ENCODE results near the gene KHNYN.

DNA sequence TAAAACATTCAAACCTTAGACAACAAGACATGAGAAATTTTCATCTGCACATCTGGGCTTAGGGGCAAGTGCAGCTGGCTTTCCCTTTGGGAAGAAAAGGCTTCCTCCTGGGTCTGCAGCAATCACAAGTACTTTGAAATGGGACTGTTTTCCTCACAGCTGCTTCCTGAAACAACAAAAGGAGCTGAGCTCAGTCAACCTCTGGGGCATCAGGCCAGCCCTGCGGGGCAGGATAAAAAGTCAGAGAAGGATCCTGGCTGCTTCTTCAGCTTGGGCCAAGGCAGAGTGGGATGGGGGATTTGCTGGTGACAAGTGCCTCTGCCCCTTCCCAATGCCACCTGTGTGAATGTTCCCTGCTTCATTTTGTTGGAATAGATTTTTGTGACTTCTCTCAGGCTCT is 29.0 kb downstream of the KHNYN start:
- TF ChIP-seq EP300 (conservative IDR thresholded peaks at IDR 0.05; ENCODE audit: poor library complexity, severe bottlenecking) (no peak), EZH2 (IDR thresholded peaks at IDR 0.05; ENCODE audit: borderline replicate concordance, insufficient read depth, low read length, poor library complexity, severe bottlenecking) (no peak), POLR2AphosphoS5 (IDR thresholded peaks at IDR 0.05) (no peak), TAF1 (IDR thresholded peaks at IDR 0.05; ENCODE audit: low read depth) (no peak), RAD21 (conservative IDR thresholded peaks at IDR 0.05) (no peak)
- TF ChIP-seq, protein P1, sequence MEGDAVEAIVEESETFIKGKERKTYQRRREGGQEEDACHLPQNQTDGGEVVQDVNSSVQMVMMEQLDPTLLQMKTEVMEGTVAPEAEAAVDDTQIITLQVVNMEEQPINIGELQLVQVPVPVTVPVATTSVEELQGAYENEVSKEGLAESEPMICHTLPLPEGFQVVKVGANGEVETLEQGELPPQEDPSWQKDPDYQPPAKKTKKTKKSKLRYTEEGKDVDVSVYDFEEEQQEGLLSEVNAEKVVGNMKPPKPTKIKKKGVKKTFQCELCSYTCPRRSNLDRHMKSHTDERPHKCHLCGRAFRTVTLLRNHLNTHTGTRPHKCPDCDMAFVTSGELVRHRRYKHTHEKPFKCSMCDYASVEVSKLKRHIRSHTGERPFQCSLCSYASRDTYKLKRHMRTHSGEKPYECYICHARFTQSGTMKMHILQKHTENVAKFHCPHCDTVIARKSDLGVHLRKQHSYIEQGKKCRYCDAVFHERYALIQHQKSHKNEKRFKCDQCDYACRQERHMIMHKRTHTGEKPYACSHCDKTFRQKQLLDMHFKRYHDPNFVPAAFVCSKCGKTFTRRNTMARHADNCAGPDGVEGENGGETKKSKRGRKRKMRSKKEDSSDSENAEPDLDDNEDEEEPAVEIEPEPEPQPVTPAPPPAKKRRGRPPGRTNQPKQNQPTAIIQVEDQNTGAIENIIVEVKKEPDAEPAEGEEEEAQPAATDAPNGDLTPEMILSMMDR (IDR thresholded peaks at IDR 0.05; ENCODE audit: poor library complexity, severe bottlenecking): no peak

Data from neural cell (in vitro differentiated cells).